Measurements from ENCODE around the gene CUL1.

DNA sequence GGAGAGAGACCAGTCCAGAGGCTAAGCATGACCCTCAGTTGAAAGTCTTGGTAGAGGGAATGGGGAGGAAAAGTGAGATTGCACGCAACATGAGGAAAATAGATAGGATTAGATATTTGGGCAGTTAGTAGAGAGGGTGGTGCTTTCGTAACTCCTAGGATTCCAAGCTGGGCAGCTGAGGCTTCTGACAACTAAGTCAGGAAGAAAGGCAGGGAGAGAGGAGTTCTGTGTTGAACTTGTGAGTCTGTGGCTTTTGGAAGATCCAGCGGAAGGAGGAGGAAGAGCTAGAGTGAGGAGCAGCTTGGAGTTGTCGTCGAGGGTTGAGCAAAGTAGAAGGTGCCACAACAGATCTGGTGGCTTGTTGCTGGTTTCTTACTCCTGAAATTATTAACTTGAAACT lies 21.8 kb downstream of the CUL1 start:
- TF ChIP-seq, protein P1, sequence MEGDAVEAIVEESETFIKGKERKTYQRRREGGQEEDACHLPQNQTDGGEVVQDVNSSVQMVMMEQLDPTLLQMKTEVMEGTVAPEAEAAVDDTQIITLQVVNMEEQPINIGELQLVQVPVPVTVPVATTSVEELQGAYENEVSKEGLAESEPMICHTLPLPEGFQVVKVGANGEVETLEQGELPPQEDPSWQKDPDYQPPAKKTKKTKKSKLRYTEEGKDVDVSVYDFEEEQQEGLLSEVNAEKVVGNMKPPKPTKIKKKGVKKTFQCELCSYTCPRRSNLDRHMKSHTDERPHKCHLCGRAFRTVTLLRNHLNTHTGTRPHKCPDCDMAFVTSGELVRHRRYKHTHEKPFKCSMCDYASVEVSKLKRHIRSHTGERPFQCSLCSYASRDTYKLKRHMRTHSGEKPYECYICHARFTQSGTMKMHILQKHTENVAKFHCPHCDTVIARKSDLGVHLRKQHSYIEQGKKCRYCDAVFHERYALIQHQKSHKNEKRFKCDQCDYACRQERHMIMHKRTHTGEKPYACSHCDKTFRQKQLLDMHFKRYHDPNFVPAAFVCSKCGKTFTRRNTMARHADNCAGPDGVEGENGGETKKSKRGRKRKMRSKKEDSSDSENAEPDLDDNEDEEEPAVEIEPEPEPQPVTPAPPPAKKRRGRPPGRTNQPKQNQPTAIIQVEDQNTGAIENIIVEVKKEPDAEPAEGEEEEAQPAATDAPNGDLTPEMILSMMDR (conservative IDR thresholded peaks at IDR 0.05; ENCODE audit: low read depth in 2 of 2), result no peak
- no peak for TF ChIP-seq EZH2phosphoT487 (IDR thresholded peaks at IDR 0.05; ENCODE audit: unreplicated experiment)
- TF ChIP-seq EZH2 (IDR thresholded peaks at IDR 0.05; ENCODE audit: low read depth, unreplicated experiment), result no peak
- TF ChIP-seq POLR2AphosphoS5 (IDR thresholded peaks at IDR 0.05; ENCODE audit: low read depth), result no peak
- TF ChIP-seq, protein P2, sequence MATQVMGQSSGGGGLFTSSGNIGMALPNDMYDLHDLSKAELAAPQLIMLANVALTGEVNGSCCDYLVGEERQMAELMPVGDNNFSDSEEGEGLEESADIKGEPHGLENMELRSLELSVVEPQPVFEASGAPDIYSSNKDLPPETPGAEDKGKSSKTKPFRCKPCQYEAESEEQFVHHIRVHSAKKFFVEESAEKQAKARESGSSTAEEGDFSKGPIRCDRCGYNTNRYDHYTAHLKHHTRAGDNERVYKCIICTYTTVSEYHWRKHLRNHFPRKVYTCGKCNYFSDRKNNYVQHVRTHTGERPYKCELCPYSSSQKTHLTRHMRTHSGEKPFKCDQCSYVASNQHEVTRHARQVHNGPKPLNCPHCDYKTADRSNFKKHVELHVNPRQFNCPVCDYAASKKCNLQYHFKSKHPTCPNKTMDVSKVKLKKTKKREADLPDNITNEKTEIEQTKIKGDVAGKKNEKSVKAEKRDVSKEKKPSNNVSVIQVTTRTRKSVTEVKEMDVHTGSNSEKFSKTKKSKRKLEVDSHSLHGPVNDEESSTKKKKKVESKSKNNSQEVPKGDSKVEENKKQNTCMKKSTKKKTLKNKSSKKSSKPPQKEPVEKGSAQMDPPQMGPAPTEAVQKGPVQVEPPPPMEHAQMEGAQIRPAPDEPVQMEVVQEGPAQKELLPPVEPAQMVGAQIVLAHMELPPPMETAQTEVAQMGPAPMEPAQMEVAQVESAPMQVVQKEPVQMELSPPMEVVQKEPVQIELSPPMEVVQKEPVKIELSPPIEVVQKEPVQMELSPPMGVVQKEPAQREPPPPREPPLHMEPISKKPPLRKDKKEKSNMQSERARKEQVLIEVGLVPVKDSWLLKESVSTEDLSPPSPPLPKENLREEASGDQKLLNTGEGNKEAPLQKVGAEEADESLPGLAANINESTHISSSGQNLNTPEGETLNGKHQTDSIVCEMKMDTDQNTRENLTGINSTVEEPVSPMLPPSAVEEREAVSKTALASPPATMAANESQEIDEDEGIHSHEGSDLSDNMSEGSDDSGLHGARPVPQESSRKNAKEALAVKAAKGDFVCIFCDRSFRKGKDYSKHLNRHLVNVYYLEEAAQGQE (IDR thresholded peaks at IDR 0.05; ENCODE audit: unreplicated experiment), result no peak
- TF ChIP-seq NANOG (IDR thresholded peaks at IDR 0.05; ENCODE audit: borderline replicate concordance), result no peak
- no peak for TF ChIP-seq ZNF114 (CRISPR knock-in tag; IDR thresholded peaks at IDR 0.05)
- TF ChIP-seq JUNB (IDR thresholded peaks at IDR 0.05; ENCODE audit: unreplicated experiment), result no peak
- no peak for TF ChIP-seq CREB1 (CRISPR knock-in tag; IDR thresholded peaks at IDR 0.05; ENCODE audit: low read depth)
